B cell (primary cell): ENCODE results near the gene MSLN. TPM values are rescaled to one million over a fixed set of nuclear protein-coding genes. Genes with fewer than 3 reads are reported as not detected.

ENCODE experiments used
- ATAC-seq: fragments of 200-7000 bp; cut with Tn5 transposase; one replicate; pipeline ENCODE4 v1.10.0; 2021; ENCODE audit warnings: low read depth, mild to moderate bottlenecking, moderate number of reproducible peaks, moderate library complexity
- CTCF ChIA-PET: fragments of 350-600 bp; sonication (Branson Sonifier 250); formaldehyde crosslinking; loops from one replicate; lab custom pipeline; 2021; ENCODE audit warnings: antibody characterized with exemption, inconsistent platforms; lab: Charles Lee
- POLR2A ChIA-PET: fragments of 350-600 bp; sonication (Branson Sonifier 250); formaldehyde crosslinking; loops from one replicate; lab custom pipeline; 2021; ENCODE audit warnings: antibody characterized with exemption; lab: Charles Lee
- DNase-seq: peaks from one replicate; pipeline ENCODE4 v3.0.0; 2013
- H2AFZ ChIP-seq: 2 replicates; pipeline ENCODE4 v1.6.1; 2012; ENCODE audit warnings: mild to moderate bottlenecking, low read depth, low read length; ENCODE audit not compliant: insufficient read depth, poor library complexity, severe bottlenecking
- H3K27ac ChIP-seq, 2 donors: 1 replicate in 1 of 2; 2 replicates in 1 of 2; pipeline ENCODE4 v1.5.1; 2012 to 2013; ENCODE audit warnings: low read length in 2 of 2, mild to moderate bottlenecking in 2 of 2, moderate library complexity in 1 of 2
- H3K27me3 ChIP-seq, 4 experiments: fragments of 200-600 bp in 1 of 4; sonication (generic) in 1 of 4; replicated peaks in 1 of 4; 1 replicate in 2 of 4; 2 replicates in 2 of 4; pipeline versions ENCODE4 v1.6.1 to v1.7.0; 2013 to 2016; ENCODE audit warnings: low read length in 3 of 4, mild to moderate bottlenecking in 2 of 4, mixed read lengths in 1 of 4, moderate library complexity in 1 of 4; ENCODE audit not compliant: insufficient read depth in 4 of 4, control insufficient read depth in 3 of 4; ENCODE audit errors: control extremely low read depth in 1 of 4
- H3K36me3 ChIP-seq, 2 experiments: replicated peaks in 1 of 2; 1 replicate in 1 of 2; 2 replicates in 1 of 2; pipeline versions ENCODE4 v1.6.1 to v1.7.1; 2013; ENCODE audit warnings: low read length in 1 of 2; ENCODE audit not compliant: insufficient read depth in 2 of 2, control insufficient read depth in 1 of 2; ENCODE audit errors: control extremely low read depth in 1 of 2, extremely low read depth in 1 of 2
- H3K4me1 ChIP-seq, 2 donors: fragments of 200-600 bp in 1 of 2; sonication (generic) in 1 of 2; 1 replicate in 1 of 2; 2 replicates in 1 of 2; pipeline versions ENCODE4 v1.5.1 to v1.6.1; 2013 to 2017; ENCODE audit warnings: low read length in 2 of 2; ENCODE audit not compliant: control insufficient read depth in 2 of 2, insufficient read depth in 2 of 2
- H3K4me2 ChIP-seq: replicated peaks from 2 replicates; pipeline ENCODE3; 2012; ENCODE audit warnings: mild to moderate bottlenecking, low read depth, low read length; ENCODE audit not compliant: poor library complexity, severe bottlenecking
- H3K4me3 ChIP-seq, 5 experiments: fragments of 200-600 bp in 1 of 5; sonication (generic) in 1 of 5; 1 replicate in 3 of 5; 2 replicates in 2 of 5; pipeline versions ENCODE4 v1.5.1 to v1.7.0; 2011 to 2016; ENCODE audit warnings: low read length in 4 of 5, mild to moderate bottlenecking in 4 of 5, low read depth in 2 of 5, control low read depth in 1 of 5, moderate library complexity in 1 of 5; ENCODE audit not compliant: insufficient read depth in 1 of 5; ENCODE audit errors: control extremely low read depth in 1 of 5, extremely low read depth in 1 of 5
- H3K79me2 ChIP-seq: fragments of 200-600 bp; sonication (generic); one replicate; pipeline ENCODE4 v1.6.0; 2016; ENCODE audit warnings: low read length; ENCODE audit not compliant: control insufficient read depth, insufficient read depth
- H3K9ac ChIP-seq: fragments of 200-600 bp; sonication (generic); 2 replicates; pipeline ENCODE4 v1.6.1; 2017; ENCODE audit warnings: mild to moderate bottlenecking, low read length, moderate library complexity
- H3K9me3 ChIP-seq, 3 donors: one replicate each; pipeline versions ENCODE4 v1.6.1 to v1.7.1; 2013; ENCODE audit warnings: low read length in 2 of 3; ENCODE audit not compliant: control insufficient read depth in 2 of 3, insufficient read depth in 1 of 3; ENCODE audit errors: control extremely low read depth in 1 of 3
- H4K20me1 ChIP-seq: 2 replicates; pipeline ENCODE4 v1.6.0; 2012; ENCODE audit warnings: mild to moderate bottlenecking, low read length; ENCODE audit not compliant: insufficient read depth, control insufficient read depth, poor library complexity, severe bottlenecking
- H3K27ac Mint-ChIP-seq: one replicate; pipeline ENCODE4 v1.8.0; 2021; ENCODE audit warnings: mixed read lengths
- H3K27me3 Mint-ChIP-seq: one replicate; pipeline ENCODE4 v1.8.0; 2021; ENCODE audit warnings: mixed read lengths
- H3K4me1 Mint-ChIP-seq: one replicate; pipeline ENCODE4 v1.8.0; 2021; ENCODE audit warnings: mixed read lengths
- H3K4me3 Mint-ChIP-seq: one replicate; pipeline ENCODE4 v1.8.0; 2021; ENCODE audit warnings: mixed read lengths
- H3K9me3 Mint-ChIP-seq: one replicate; pipeline ENCODE4 v1.8.0; 2022; ENCODE audit warnings: mixed read lengths; ENCODE audit not compliant: insufficient read depth
- CTCF ChIP-seq: fragments of 200-600 bp; IDR thresholded peaks from one replicate; pipeline ENCODE4 v1.8.0; 2022; ENCODE audit warnings: antibody characterized with exemption, mild to moderate bottlenecking
- EZH2 ChIP-seq: IDR thresholded peaks from 2 replicates; pipeline ENCODE4 v1.6.1; 2012; ENCODE audit warnings: borderline replicate concordance, low read depth, mild to moderate bottlenecking, moderate library complexity, low read length; ENCODE audit not compliant: insufficient read depth, poor library complexity, severe bottlenecking
- WGBS: methylation state at CpG from one replicate; pipeline ENCODE4 v1.1.5; 2013; ENCODE audit warnings: missing lambda C conversion rate; ENCODE audit not compliant: insufficient coverage; 5-methylcytosine and 5-hydroxymethylcytosine counted together
- intact Hi-C: fragments of 100-400 bp; cut with micrococcal nuclease; formaldehyde crosslinking; loops from one replicate; pipeline ENCODE4 v1.10.0; 2022
- polyA plus RNA-seq: library from polyadenylated mRNA; depleted of rRNA; stranded (reverse); fragments of >200 nt; gene quantifications from 2 replicates; pipeline ENCODE4 v1.2.3, GENCODE V29; 2012
- total RNA-seq, 2 donors: library from RNA; stranded (reverse); fragments of 120-200 nt in 1 of 2; gene quantifications; 1 replicate in 1 of 2; 2 replicates in 1 of 2; pipeline versions ENCODE4 v1.2.3 to v1.2.4, GENCODE V29; 2013 to 2022

The MSLN gene
- total and polyA plus RNA-seq, 2 donors (not counting 1 experiment from before 2014, with no cell fraction given), result not detected

GRCh38 chr16:736936-737481 lies 23.5 kb upstream of the MSLN start:
- POLR2A ChIA-PET, result interaction anchor here (0.7 to 1.5 kb wide), 3 partner anchors 13 to 166 kb away, joined by 3 to 4 read pairs (median 3); partner anchors contain the start of gene ANTKMT
- no peaks in the 10 kb centered on the region for H3K9me3 ChIP-seq
- no peaks in the 10 kb centered on the region for H3K27me3 ChIP-seq
- no peak overlapping the region for H3K9ac ChIP-seq
- peaks cover 20 to 36% of the 10 kb centered on the region in 2 donors for H3K4me1 ChIP-seq
- peaks cover 9% of the 10 kb centered on the region for H4K20me1 ChIP-seq
- no peak overlapping the region for H2AFZ ChIP-seq
- 93% methylated on average over 18 of the region's 29 CpGs for WGBS
- Mint-ChIP-seq H3K4me1 (peaks cover 18% of the 10 kb centered on the region), H3K9me3 (no peaks in the 10 kb centered on the region), H3K27me3 (no peaks in the 10 kb centered on the region), H3K4me3 (no peak overlapping the region), H3K27ac (no peak overlapping the region)
- H3K36me3 ChIP-seq, result peaks cover 0 to 44% of the 10 kb centered on the region in 2 experiments
- peak overlapping the region; percentile 63 for H3K4me2 ChIP-seq
- no peak for DNase-seq
- no peak overlapping the region for H3K27ac ChIP-seq
- peaks cover 16% of the 10 kb centered on the region for H3K79me2 ChIP-seq
- CTCF ChIA-PET, result interaction anchor here (0.7 kb wide), 1 partner anchor 24 kb away, joined by 3 read pairs; no protein-coding TSS in a partner anchor
- intact Hi-C loops, result no loop called here
- no peak for ATAC-seq
- TF ChIP-seq CTCF (no peak), EZH2 (no peak)
- no peak overlapping the region for H3K4me3 ChIP-seq
